ENCODE results near the gene COG7. TPM values are rescaled to one million over a fixed set of nuclear protein-coding genes. Genes with fewer than 3 reads are reported as not detected.

COG7 gene
- total RNA-seq, 3 donors from 2014 or later: 18.5 to 21.8 (median 20.0) TPM

DNA sequence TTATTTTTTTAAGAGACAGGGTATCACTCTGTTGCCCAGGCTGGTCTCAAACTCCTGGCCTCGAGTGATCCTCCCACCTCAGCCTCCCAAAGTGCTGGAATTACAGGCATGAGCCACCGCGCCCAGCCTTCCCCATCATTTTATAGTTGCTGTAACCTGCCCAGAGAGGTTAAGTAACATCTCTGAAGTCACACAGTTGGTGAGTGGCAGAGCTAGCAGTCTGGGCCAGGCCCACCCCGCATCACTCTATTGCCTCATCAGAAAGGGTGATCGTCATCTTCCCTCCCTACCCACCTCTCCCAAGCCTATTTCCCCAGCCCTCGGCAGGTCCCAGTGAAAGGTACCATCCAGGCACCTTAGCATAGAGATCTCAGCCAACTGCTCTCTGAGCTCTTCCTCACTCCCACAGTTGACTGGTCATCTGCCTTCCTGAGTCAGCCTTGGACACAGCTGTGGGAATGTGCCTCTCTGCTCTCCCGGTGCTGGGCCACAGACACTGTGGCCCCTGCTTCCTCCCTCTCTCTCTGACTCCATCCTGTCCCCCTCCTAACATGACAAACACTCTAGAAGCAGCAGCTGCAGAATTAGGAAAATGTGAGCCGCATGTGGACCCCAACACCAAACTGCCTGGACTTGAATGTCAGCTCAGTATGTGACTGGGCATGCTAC lies 93.8 kb downstream of the COG7 start:
- ATAC-seq (no peak), DNase-seq (no peak)
- no peaks in the 10 kb centered on the region for H3K36me3 Mint-ChIP-seq (ENCODE audit: insufficient read depth)
- no peak overlapping the region for H3K4me3 Mint-ChIP-seq
- no peaks in the 10 kb centered on the region for H3K9me3 Mint-ChIP-seq
- H3K27me3 Mint-ChIP-seq (ENCODE audit: low read depth): peaks cover 7% of the 10 kb centered on the region
- H3K4me1 Mint-ChIP-seq (ENCODE audit: low read depth): no peaks in the 10 kb centered on the region

DNA sequence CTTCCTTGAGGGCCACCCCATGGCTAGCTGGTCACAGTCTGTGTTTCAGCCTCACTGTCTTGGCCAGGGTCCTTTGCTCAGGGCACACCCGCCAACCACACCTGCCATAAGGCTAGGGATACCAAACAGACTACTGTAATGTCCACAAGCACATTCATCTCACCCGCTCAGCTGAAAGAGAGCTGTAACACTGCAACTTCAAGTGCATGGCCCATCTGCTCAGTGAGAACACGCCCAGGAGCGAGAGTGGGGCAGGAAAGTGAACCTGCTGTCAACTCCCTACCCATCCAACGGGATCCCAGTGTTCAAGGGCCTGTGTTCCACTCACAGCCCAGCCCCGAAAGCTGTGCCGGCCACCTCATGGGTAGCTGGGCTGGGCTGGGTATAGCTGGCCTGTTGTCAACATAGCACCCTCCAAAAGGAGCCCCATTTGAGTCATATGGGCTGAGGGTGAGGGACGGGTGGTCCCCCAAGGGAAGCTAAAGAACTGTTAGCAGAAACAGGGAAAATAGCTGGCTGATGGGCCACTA lies 95.2 kb downstream of the COG7 start:
- Mint-ChIP-seq H3K4me1 (ENCODE audit: low read depth) (no peaks in the 10 kb centered on the region), H3K9me3 (no peaks in the 10 kb centered on the region), H3K27me3 (ENCODE audit: low read depth) (peaks cover 10% of the 10 kb centered on the region), H3K36me3 (ENCODE audit: insufficient read depth) (no peaks in the 10 kb centered on the region), H3K4me3 (no peak overlapping the region)
- no peak for ATAC-seq
- no peak for DNase-seq

DNA sequence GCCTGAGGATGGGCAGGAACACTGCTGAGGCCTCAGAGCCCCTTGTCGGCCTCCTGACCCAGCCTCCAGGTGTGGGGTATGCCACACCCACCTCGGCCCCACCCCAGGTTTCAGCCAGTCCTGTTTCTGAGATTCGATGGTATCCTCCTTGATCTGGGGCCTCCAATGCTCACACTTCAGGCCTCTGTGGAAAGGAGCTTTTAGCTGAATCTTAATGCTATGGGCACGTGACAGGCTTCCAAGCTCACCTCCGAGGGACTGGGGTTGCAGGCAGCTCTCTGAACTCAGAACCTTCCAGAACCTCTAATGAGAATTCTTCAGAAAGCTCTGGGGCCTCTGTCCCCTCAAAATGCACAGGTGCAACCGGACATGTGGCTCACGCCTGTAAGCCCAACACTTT lies 96.0 kb downstream of the COG7 start:
- H3K9me3 Mint-ChIP-seq: peaks cover 3% of the 10 kb centered on the region
- DNase-seq (no peak), ATAC-seq (no peak)
- no peaks in the 10 kb centered on the region for H3K36me3 Mint-ChIP-seq (ENCODE audit: insufficient read depth)
- peaks cover 11% of the 10 kb centered on the region for H3K27me3 Mint-ChIP-seq (ENCODE audit: low read depth)
- no peaks in the 10 kb centered on the region for H3K4me1 Mint-ChIP-seq (ENCODE audit: low read depth)
- H3K4me3 Mint-ChIP-seq: no peak overlapping the region

DNA sequence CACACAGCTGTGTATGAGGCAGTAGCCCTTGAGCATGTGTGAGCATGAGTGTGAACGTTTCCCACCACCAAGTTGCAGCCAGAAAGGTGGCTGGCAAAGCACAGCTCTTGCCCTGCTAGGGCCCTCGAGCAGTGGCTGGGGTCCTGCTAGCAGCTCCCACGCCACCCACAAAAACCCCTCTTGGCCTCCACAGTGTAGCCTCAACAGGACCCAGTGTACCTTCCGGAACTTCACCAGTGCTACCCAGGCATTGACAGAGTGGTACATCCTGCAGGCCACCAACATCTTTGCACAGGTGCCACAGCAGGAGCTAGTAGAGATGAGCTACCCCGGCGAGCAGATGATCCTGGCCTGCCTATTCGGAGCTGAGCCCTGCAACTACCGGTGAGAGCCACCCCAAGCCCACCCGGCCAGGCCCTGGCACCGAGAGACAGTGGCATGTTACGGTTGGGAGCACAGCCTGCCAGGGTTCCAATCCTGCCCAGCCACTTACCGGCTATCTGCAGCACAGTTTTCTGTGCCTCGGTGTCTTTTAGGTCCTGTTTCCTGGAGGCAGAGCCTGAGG lies 97.8 kb downstream of the COG7 start:
- no peak for DNase-seq
- Mint-ChIP-seq H3K9me3 (peaks cover 4% of the 10 kb centered on the region), H3K36me3 (ENCODE audit: insufficient read depth) (no peaks in the 10 kb centered on the region), H3K4me3 (no peak overlapping the region), H3K4me1 (ENCODE audit: low read depth) (no peaks in the 10 kb centered on the region), H3K27me3 (ENCODE audit: low read depth) (peaks cover 12% of the 10 kb centered on the region)
- no peak for ATAC-seq

DNA sequence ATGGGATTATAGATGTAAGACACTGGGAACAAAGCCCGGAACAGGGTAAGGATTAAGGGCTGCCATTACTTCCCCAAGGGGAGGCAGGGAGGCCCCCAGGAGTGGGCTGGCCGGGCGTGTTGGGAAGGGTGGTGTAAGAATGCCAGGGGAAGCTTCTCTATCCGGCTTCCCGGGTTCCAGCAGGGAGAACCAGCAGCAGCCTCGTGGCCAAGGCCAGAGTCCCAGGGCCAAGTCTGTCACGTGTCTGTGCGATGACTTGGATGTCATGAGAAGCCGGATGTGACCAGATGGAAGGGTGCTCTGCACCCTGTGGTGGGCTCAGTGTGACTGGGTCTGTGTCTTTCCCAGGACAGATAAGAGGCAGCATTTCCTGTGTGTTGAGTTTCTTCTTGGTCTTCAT lies 98.7 kb downstream of the COG7 start:
- Mint-ChIP-seq H3K9me3 (peaks cover 4% of the 10 kb centered on the region), H3K27me3 (ENCODE audit: low read depth) (peaks cover 14% of the 10 kb centered on the region), H3K4me3 (no peak overlapping the region), H3K4me1 (ENCODE audit: low read depth) (no peaks in the 10 kb centered on the region), H3K36me3 (ENCODE audit: insufficient read depth) (no peaks in the 10 kb centered on the region)
- DNase-seq (no peak), ATAC-seq (no peak)

DNA sequence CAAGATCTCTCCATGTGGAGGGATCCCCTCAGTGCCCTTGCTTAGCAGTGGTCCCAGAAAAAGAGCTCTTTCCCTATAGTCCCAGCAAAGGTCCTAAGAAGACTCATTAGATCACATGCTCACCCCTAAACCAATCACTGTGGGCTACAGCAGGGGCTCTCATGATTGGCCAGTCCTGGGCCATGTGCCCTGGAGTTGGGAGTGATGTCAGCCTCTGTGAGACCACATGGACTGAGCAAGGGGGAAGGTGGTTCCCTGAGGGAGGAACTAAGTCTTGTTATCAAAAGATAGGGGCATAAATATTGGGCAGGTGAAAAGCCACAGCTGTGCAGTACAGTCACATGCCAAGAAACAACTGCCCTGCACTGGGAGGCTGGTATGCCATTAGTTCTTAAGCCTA lies 99.5 kb downstream of the COG7 start:
- H3K4me1 Mint-ChIP-seq (ENCODE audit: low read depth): no peaks in the 10 kb centered on the region
- H3K9me3 Mint-ChIP-seq: peaks cover 4% of the 10 kb centered on the region
- peaks cover 16% of the 10 kb centered on the region for H3K27me3 Mint-ChIP-seq (ENCODE audit: low read depth)
- no peak overlapping the region for H3K4me3 Mint-ChIP-seq
- DNase-seq: no peak
- H3K36me3 Mint-ChIP-seq (ENCODE audit: insufficient read depth): no peaks in the 10 kb centered on the region
- no peak for ATAC-seq

DNA sequence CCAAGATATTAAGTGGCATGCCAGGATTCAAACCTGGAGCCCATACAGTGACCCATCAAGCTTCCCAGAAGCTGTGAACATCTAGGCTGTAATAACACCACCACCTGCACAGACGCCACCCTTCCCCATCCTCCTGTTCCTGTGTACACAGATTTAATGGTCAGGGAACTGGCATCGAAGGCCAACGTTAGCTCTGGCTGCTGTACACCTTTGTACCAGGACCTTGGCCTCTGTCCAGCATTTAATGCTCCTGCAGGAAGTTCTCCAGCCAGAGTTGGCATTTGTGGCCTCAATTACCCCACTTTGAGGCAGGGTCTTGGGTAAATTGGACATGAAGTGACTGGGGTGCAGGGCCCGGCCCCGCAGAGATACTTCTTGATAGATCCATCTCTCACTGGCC lies 101.6 kb downstream of the COG7 start:
- peaks cover 17% of the 10 kb centered on the region for H3K27me3 Mint-ChIP-seq (ENCODE audit: low read depth)
- H3K4me1 Mint-ChIP-seq (ENCODE audit: low read depth): no peaks in the 10 kb centered on the region
- ATAC-seq: no peak
- DNase-seq: no peak
- H3K4me3 Mint-ChIP-seq: no peak overlapping the region
- H3K9me3 Mint-ChIP-seq: peaks cover 4% of the 10 kb centered on the region
- H3K36me3 Mint-ChIP-seq (ENCODE audit: insufficient read depth): no peaks in the 10 kb centered on the region

DNA sequence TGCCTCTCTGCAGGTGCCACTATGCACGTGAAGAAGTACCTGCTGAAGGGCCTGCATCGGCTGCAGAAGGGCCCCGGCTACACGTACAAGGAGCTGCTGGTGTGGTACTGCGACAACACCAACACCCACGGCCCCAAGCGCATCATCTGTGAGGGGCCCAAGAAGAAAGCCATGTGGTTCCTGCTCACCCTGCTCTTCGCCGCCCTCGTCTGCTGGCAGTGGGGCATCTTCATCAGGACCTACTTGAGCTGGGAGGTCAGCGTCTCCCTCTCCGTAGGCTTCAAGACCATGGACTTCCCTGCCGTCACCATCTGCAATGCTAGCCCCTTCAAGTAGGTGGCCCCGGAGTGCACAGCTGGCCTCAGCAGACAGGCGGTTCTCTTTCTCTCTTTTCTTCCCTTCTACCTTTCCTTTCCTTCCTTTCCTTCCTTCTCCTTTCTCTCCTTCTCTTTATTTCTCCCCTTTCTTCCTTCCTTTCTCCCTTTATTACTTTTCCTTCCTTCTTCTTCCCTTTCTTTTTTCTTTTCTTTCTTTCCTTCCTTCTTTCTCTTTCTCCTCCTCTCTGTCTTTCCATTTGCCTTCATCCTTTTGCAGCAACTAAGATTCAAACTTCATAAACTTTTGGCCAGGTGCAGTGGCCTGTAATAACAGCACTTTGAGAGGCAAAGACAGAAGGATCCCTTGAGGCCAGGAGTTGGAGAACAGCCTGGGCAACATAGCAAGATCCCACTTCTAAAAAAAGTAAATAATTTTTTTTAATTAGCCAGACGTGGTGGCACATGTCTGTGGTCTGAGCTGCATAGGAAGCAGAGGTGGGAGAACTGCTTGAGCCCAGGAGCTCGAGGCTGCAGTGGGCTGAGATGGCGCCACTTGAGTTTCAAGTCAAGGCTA lies 104.2 kb downstream of the COG7 start:
- Mint-ChIP-seq H3K27me3 (ENCODE audit: low read depth) (peaks cover 10% of the 10 kb centered on the region), H3K4me1 (ENCODE audit: low read depth) (no peaks in the 10 kb centered on the region), H3K9me3 (peaks cover 4% of the 10 kb centered on the region), H3K4me3 (no peak overlapping the region), H3K36me3 (ENCODE audit: insufficient read depth) (no peaks in the 10 kb centered on the region)
- no peak for DNase-seq
- ATAC-seq: no peak

DNA sequence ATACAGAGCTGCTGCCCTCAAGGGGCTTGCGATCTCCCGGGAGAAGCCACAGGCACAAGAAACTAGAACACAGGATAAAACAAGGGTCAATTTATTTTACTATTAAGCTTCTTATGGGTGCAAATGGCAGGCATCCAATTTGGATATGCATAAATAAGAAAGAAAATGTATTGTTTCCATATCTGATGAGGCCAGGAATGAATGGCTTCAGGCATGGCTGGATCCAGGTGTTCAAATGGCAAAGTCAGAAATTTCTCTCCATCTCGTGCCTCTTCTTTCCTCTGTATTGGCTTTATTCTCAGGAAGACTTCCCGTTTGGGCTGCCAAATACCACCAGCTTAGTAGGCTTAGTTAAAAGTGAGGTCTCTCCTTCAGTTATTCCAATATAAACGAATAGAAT lies 107.8 kb downstream of the COG7 start:
- no peak for ATAC-seq
- no peaks in the 10 kb centered on the region for H3K36me3 Mint-ChIP-seq (ENCODE audit: insufficient read depth)
- no peak overlapping the region for H3K4me3 Mint-ChIP-seq
- H3K27me3 Mint-ChIP-seq (ENCODE audit: low read depth): peaks cover 8% of the 10 kb centered on the region
- DNase-seq: no peak
- H3K9me3 Mint-ChIP-seq: no peaks in the 10 kb centered on the region
- no peaks in the 10 kb centered on the region for H3K4me1 Mint-ChIP-seq (ENCODE audit: low read depth)

DNA sequence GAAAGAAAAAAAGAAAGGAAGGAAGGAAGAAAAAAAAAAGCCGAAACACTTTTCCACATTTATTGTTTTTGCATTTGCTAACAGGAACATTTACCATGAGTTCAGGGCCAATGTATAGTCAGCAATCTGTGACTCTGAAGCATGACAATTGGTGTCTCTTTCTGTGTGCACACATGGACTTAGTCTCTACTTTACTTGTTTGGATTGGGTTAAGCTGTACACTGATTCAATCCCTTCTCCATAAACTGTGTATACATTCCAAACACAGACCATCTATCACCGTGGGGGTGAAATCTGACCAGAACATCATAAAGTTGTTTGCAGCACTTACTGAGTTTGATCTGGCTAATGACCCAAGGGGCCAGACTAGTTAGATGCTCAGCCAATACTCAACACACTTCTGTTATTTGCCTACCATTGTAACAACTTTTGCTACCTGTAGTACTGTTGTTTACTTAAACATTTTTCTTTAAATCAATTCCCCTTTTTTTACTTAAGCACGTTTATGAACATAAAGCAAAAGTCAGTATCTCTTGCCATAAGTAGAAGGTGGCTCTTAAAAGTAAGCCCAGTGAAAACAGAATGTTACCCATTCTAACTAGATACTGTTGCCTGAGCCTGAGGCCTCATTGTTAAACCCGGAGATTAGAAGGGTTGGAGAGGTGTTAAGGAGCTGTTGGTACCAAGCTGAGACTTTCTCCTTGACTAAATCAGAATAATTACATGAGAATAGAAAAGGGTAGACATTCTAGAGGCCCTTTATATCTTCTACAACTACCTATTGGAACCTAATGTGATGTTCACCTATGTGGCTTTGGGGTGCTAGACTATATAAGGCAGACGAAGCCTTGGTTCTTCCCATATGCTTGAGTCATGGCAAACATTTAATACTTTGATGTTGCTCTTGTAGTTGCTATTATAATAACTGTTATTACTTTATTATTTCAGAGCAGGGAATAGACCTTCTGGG lies 109.1 kb downstream of the COG7 start:
- Mint-ChIP-seq H3K27me3 (ENCODE audit: low read depth) (peaks cover 10% of the 10 kb centered on the region), H3K36me3 (ENCODE audit: insufficient read depth) (no peaks in the 10 kb centered on the region), H3K4me3 (no peak overlapping the region), H3K4me1 (ENCODE audit: low read depth) (no peaks in the 10 kb centered on the region), H3K9me3 (no peaks in the 10 kb centered on the region)
- DNase-seq (no peak), ATAC-seq (no peak)

DNA sequence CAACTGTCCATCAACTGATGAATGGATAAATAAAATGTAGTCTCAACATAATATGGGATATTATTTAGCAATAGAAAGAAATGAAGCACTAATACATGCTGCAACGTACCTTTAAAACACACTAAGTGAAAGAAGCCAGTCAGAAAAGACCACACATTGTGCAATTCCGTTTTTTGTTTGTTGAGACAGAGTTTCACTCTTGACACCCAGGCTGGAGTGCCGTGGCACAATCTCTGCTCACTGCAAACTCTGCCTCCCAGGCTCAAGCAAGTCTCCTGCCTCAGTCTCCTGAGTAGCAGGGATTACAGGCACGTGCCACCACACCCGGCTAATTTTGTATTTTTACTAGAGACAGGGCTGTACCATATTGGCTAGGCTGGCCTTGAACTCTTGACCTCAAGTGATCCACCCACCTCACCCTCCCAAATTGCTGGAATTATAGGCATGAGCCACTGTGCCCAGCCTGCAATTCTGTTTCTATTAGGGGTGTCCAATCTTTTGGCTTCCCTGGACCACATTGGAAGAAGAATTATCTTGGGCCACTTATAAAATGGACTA lies 110.8 kb downstream of the COG7 start:
- H3K4me1 Mint-ChIP-seq (ENCODE audit: low read depth): no peaks in the 10 kb centered on the region
- H3K4me3 Mint-ChIP-seq: no peak overlapping the region
- ATAC-seq: no peak
- peaks cover 8% of the 10 kb centered on the region for H3K27me3 Mint-ChIP-seq (ENCODE audit: low read depth)
- no peaks in the 10 kb centered on the region for H3K9me3 Mint-ChIP-seq
- H3K36me3 Mint-ChIP-seq (ENCODE audit: insufficient read depth): no peaks in the 10 kb centered on the region
- DNase-seq: no peak

DNA sequence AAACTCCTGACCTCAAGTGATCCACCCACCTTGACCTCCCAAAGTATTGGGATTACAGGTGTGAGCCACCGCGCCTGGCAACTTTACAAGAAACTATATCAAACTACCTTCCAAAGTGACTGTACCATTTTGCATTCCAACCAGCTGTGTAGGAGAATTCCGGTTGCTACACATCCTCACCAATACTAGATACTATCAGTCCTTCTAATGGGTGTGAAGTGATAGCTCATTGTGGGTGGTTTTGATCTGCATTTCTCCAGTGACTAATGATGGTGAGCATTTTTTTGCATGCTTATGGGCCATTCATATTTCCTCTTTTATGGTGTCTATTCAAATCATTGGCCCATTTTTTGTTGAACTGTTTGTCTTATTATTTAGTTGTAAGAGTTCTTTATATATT lies 113.2 kb downstream of the COG7 start:
- Mint-ChIP-seq H3K9me3 (no peaks in the 10 kb centered on the region), H3K4me3 (no peak overlapping the region), H3K4me1 (ENCODE audit: low read depth) (no peaks in the 10 kb centered on the region), H3K27me3 (ENCODE audit: low read depth) (peaks cover 8% of the 10 kb centered on the region), H3K36me3 (ENCODE audit: insufficient read depth) (no peaks in the 10 kb centered on the region)
- no peak for ATAC-seq
- no peak for DNase-seq

All from activated T-cell treated with anti-CD3 and anti-CD28 coated beads, Interleukin-2, amount 50 U/mL, for 4 hours (primary cell).